H1 (cell line): ENCODE measurements around the gene ARHGEF38. TPM values are rescaled to one million over a fixed set of nuclear protein-coding genes. Genes with fewer than 3 reads are reported as not detected.

Experiments
- CTCF ChIA-PET: fragments of 300-600 bp; sonication (Branson Sonifier 250); formaldehyde crosslinking; loops from one replicate; lab custom pipeline; 2021; ENCODE audit not compliant: partially characterized antibody; lab: Charles Lee
- POLR2A ChIA-PET: fragments of 300-600 bp; sonication (Branson Sonifier 250); formaldehyde crosslinking; loops from one replicate; lab custom pipeline; 2021; ENCODE audit warnings: inconsistent platforms; ENCODE audit not compliant: partially characterized antibody; lab: Charles Lee
- DNase-seq, 2 experiments: peaks; one replicate each; pipeline versions ENCODE4 v3.0.0 to v3.0.0-alpha.2; 2010 to 2022; ENCODE audit warnings: low spot score in 2 of 2, low read depth in 1 of 2, mixed read lengths in 1 of 2
- FAIRE-seq: peaks from 2 replicates; lab custom pipeline; 2011; peaks lifted over from hg19 to GRCh38; lab: Jason Lieb, UNC
- H2AFZ ChIP-seq: 2 replicates; pipeline ENCODE4 v1.8.1; 2012; ENCODE audit warnings: low read length, inconsistent platforms
- H2AK5ac ChIP-seq: 2 replicates; pipeline ENCODE4 v1.6.1; 2013; ENCODE audit warnings: low read depth, low read length
- H2BK120ac ChIP-seq: replicated peaks from 2 replicates; pipeline ENCODE3; 2013; ENCODE audit warnings: low read depth, low read length, inconsistent platforms
- H2BK12ac ChIP-seq: 2 replicates; pipeline ENCODE4 v1.6.1; 2013; ENCODE audit warnings: low read depth, low read length
- H2BK15ac ChIP-seq: 2 replicates; pipeline ENCODE4 v1.6.1; 2013; ENCODE audit warnings: low read length
- H2BK20ac ChIP-seq: 2 replicates; pipeline ENCODE4 v1.6.1; 2013; ENCODE audit warnings: low read length
- H2BK5ac ChIP-seq: 2 replicates; pipeline ENCODE4 v1.6.1; 2013; ENCODE audit warnings: low read depth, low read length
- H3K14ac ChIP-seq: 2 replicates; pipeline ENCODE4 v1.6.1; 2013; ENCODE audit warnings: inconsistent platforms; ENCODE audit not compliant: insufficient read length
- H3K18ac ChIP-seq: 2 replicates; pipeline ENCODE4 v1.6.1; 2013; ENCODE audit warnings: low read length; ENCODE audit errors: extremely low read depth
- H3K23ac ChIP-seq: 2 replicates; pipeline ENCODE4 v1.6.1; 2013; ENCODE audit warnings: inconsistent platforms; ENCODE audit not compliant: insufficient read length
- H3K23me2 ChIP-seq: 2 replicates; pipeline ENCODE4 v1.6.1; 2013; ENCODE audit warnings: low read depth, low read length
- H3K27ac ChIP-seq: 2 replicates; pipeline ENCODE4 v1.6.1; 2011; ENCODE audit warnings: low read depth, low read length, inconsistent platforms
- H3K27me3 ChIP-seq, 4 experiments: replicated peaks in 1 of 4; 1 replicate in 1 of 4; 2 replicates in 3 of 4; pipeline versions ENCODE4 v1.6.1 to v1.8.1; 2011 to 2013; ENCODE audit warnings: low read length in 3 of 4, mild to moderate bottlenecking in 3 of 4, inconsistent platforms in 2 of 4, mixed read lengths in 2 of 4, moderate library complexity in 1 of 4; ENCODE audit not compliant: control insufficient read depth in 3 of 4, insufficient read depth in 3 of 4; ENCODE audit errors: extremely low read depth in 1 of 4
- H3K36me3 ChIP-seq, 4 experiments: 2 replicates each; pipeline versions ENCODE4 v1.6.1 to v1.8.1; 2011 to 2013; ENCODE audit warnings: mild to moderate bottlenecking in 4 of 4, low read length in 3 of 4, moderate library complexity in 2 of 4, control low read depth in 1 of 4, inconsistent platforms in 1 of 4; ENCODE audit not compliant: insufficient read depth in 4 of 4, control insufficient read depth in 2 of 4
- H3K4ac ChIP-seq: replicated peaks from 2 replicates; pipeline ENCODE3; 2013; ENCODE audit warnings: low read length, low read depth, mixed read lengths, inconsistent platforms; ENCODE audit not compliant: insufficient read length
- H3K4me1 ChIP-seq, 4 experiments: replicated peaks in 1 of 4; 1 replicate in 1 of 4; 2 replicates in 3 of 4; pipeline versions ENCODE4 v1.6.1 to v1.8.1; 2011 to 2013; ENCODE audit warnings: low read length in 3 of 4, inconsistent platforms in 2 of 4, mixed read lengths in 1 of 4; ENCODE audit not compliant: insufficient read depth in 4 of 4, control insufficient read depth in 3 of 4
- H3K4me2 ChIP-seq, 2 experiments: 2 replicates each; pipeline versions ENCODE4 v1.6.1 to v1.8.1; 2011 to 2013; ENCODE audit warnings: low read depth in 2 of 2, low read length in 2 of 2, control low read depth in 1 of 2, inconsistent platforms in 1 of 2, mild to moderate bottlenecking in 1 of 2; ENCODE audit not compliant: insufficient read depth in 1 of 2
- H3K4me3 ChIP-seq, 4 experiments: fragments of 200-600, 300-600 bp in 1 of 4; sonication (generic), shearing (Covaris generic), sonication (Bioruptor Twin) in 1 of 4; 2 replicates each; pipeline versions ENCODE4 v1.5.1 to v1.8.1; 2011 to 2016; ENCODE audit warnings: low read length in 4 of 4, low read depth in 3 of 4, control low read depth in 2 of 4, inconsistent platforms in 2 of 4, mild to moderate bottlenecking in 2 of 4, mixed read lengths in 1 of 4, moderate library complexity in 1 of 4; ENCODE audit not compliant: insufficient read depth in 2 of 4; ENCODE audit errors: extremely low read depth in 1 of 4
- H3K56ac ChIP-seq: replicated peaks from 2 replicates; pipeline ENCODE3; 2013; ENCODE audit warnings: low read depth, mild to moderate bottlenecking, mixed read lengths, low read length, inconsistent platforms; ENCODE audit not compliant: insufficient read length
- H3K79me1 ChIP-seq: 2 replicates; pipeline ENCODE4 v1.6.1; 2013; ENCODE audit warnings: low read depth, low read length, control low read depth
- H3K79me2 ChIP-seq, 2 experiments: 2 replicates each; pipeline versions ENCODE4 v1.6.1 to v1.8.1; 2012 to 2013; ENCODE audit warnings: low read length in 2 of 2, mild to moderate bottlenecking in 2 of 2, inconsistent platforms in 1 of 2; ENCODE audit not compliant: insufficient read depth in 2 of 2, control insufficient read depth in 1 of 2
- H3K9ac ChIP-seq, 4 experiments: replicated peaks in 1 of 4; 1 replicate in 1 of 4; 2 replicates in 3 of 4; pipeline versions ENCODE4 v1.6.1 to v1.8.1; 2011 to 2013; ENCODE audit warnings: low read depth in 3 of 4, low read length in 3 of 4, control low read depth in 2 of 4, mild to moderate bottlenecking in 2 of 4, moderate library complexity in 2 of 4, inconsistent platforms in 1 of 4; ENCODE audit errors: extremely low read depth in 1 of 4
- H3K9me3 ChIP-seq, 2 experiments: 2 replicates each; pipeline versions ENCODE4 v1.6.1 to v1.8.1; 2012 to 2013; ENCODE audit warnings: mild to moderate bottlenecking in 2 of 2, moderate library complexity in 2 of 2, control low read depth in 1 of 2, inconsistent platforms in 1 of 2, low read depth in 1 of 2, low read length in 1 of 2, mixed read lengths in 1 of 2; ENCODE audit not compliant: insufficient read depth in 2 of 2
- H4K20me1 ChIP-seq, 2 experiments: replicated peaks in 1 of 2; 2 replicates each; pipeline versions ENCODE3 to v1.8.1; 2011 to 2013; ENCODE audit warnings: inconsistent platforms in 2 of 2, low read length in 2 of 2, mild to moderate bottlenecking in 1 of 2; ENCODE audit not compliant: insufficient read depth in 2 of 2, control insufficient read depth in 1 of 2
- H4K5ac ChIP-seq: 2 replicates; pipeline ENCODE4 v1.6.1; 2013; ENCODE audit warnings: low read length, low read depth, mixed read lengths, inconsistent platforms; ENCODE audit not compliant: insufficient read length
- H4K8ac ChIP-seq: 2 replicates; pipeline ENCODE4 v1.8.0; 2013; ENCODE audit warnings: mild to moderate bottlenecking, moderate library complexity, low read length, inconsistent platforms; ENCODE audit not compliant: insufficient read depth; ENCODE audit errors: extremely low read depth
- H4K91ac ChIP-seq: replicated peaks from 2 replicates; pipeline ENCODE3; 2013; ENCODE audit warnings: low read length, mixed read lengths, inconsistent platforms; ENCODE audit not compliant: insufficient read length
- CBX8 ChIP-seq: fragments of 300-800, 300-1000 bp; sonication (generic); IDR thresholded peaks from 2 replicates; pipeline ENCODE4 v1.7.1; 2016; ENCODE audit warnings: low read depth, low read length, borderline replicate concordance
- CREB1 ChIP-seq: IDR thresholded peaks from 2 replicates; pipeline ENCODE4 v1.6.1; 2012; ENCODE audit warnings: inconsistent platforms
- EZH2 ChIP-seq: fragments of 200-600 bp; sonication (generic); IDR thresholded peaks from 2 replicates; pipeline ENCODE4 v1.7.1; 2012; ENCODE audit warnings: low read depth, mild to moderate bottlenecking, moderate library complexity, low read length, inconsistent platforms; ENCODE audit not compliant: severe bottlenecking
- JUN ChIP-seq: IDR thresholded peaks from 2 replicates; pipeline ENCODE4 v1.6.1; 2011; ENCODE audit warnings: low read depth, mild to moderate bottlenecking, improper control_type of control experiment, low read length
- JUND ChIP-seq: IDR thresholded peaks from 2 replicates; pipeline ENCODE4 v1.6.1; 2011; ENCODE audit warnings: mild to moderate bottlenecking, improper control_type of control experiment, low read length
- KDM4A ChIP-seq: IDR thresholded peaks from one replicate; pipeline ENCODE4 v1.7.1; 2012; ENCODE audit warnings: low read depth, mild to moderate bottlenecking, moderate library complexity, low read length, inconsistent platforms; ENCODE audit not compliant: severe bottlenecking
- POLR2AphosphoS5 ChIP-seq: IDR thresholded peaks from 2 replicates; pipeline ENCODE4 v1.6.1; 2011; ENCODE audit warnings: low read depth, low read length
- SAP30 ChIP-seq: fragments of 300-600 bp; sonication (generic); IDR thresholded peaks from 2 replicates; pipeline ENCODE4 v1.7.1; 2012; ENCODE audit warnings: low read length, moderate library complexity, mild to moderate bottlenecking, inconsistent platforms; ENCODE audit not compliant: insufficient read depth, insufficient replicate concordance
- SIN3A ChIP-seq, 2 experiments: IDR thresholded peaks in 1 of 2; conservative IDR thresholded peaks in 1 of 2; 2 replicates each; pipeline ENCODE4 v1.6.1; 2011 to 2012; ENCODE audit warnings: low read length in 2 of 2, improper control_type of control experiment in 1 of 2, low read depth in 1 of 2, mild to moderate bottlenecking in 1 of 2
- WGBS, 2 experiments: shearing (Covaris generic) in 1 of 2; methylation state at CpG; one replicate each; pipeline versions ENCODE4 v1.1.6 to v1.1.7; 2013 to 2015; ENCODE audit warnings: low lambda C conversion rate in 2 of 2, mixed read lengths in 2 of 2, inconsistent platforms in 1 of 2, low coverage in 1 of 2, missing lambda C conversion rate in 1 of 2; ENCODE audit not compliant: insufficient replicate concordance in 2 of 2, insufficient coverage in 1 of 2, insufficient read length in 1 of 2; ENCODE audit errors: extremely low coverage in 1 of 2, missing lambda C conversion rate in 1 of 2; 5-methylcytosine and 5-hydroxymethylcytosine counted together
- polyA plus RNA-seq, 7 experiments: library from polyadenylated mRNA; depleted of rRNA in 3 of 7; stranded (reverse) in 5 of 7; unstranded in 2 of 7; fragments of >200 nt in 5 of 7; fragments of 200-250 nt in 2 of 7; gene quantifications; 1 replicate in 5 of 7; 2 replicates in 1 of 7; 4 replicates in 1 of 7; pipeline versions ENCODE4 v1.2.1 to v1.2.3, GENCODE V29; 2011 to 2013; ENCODE audit warnings: missing spikeins in 2 of 7, mixed read lengths in 2 of 7
- total RNA-seq: library from RNA; stranded (reverse); fragmentation: NEBNext Ultra II Directional; extraction: Animal tissue kit (Norgen Biotek cat#: 25700); gene quantifications from 2 replicates; pipeline ENCODE4 v1.2.1, GENCODE V29; 2021

ARHGEF38 gene
- total and polyA plus RNA-seq, 2 of the 8 experiments (the other 6 are each of a cell fraction or from before 2014, with no cell fraction given) = not detected

DNA sequence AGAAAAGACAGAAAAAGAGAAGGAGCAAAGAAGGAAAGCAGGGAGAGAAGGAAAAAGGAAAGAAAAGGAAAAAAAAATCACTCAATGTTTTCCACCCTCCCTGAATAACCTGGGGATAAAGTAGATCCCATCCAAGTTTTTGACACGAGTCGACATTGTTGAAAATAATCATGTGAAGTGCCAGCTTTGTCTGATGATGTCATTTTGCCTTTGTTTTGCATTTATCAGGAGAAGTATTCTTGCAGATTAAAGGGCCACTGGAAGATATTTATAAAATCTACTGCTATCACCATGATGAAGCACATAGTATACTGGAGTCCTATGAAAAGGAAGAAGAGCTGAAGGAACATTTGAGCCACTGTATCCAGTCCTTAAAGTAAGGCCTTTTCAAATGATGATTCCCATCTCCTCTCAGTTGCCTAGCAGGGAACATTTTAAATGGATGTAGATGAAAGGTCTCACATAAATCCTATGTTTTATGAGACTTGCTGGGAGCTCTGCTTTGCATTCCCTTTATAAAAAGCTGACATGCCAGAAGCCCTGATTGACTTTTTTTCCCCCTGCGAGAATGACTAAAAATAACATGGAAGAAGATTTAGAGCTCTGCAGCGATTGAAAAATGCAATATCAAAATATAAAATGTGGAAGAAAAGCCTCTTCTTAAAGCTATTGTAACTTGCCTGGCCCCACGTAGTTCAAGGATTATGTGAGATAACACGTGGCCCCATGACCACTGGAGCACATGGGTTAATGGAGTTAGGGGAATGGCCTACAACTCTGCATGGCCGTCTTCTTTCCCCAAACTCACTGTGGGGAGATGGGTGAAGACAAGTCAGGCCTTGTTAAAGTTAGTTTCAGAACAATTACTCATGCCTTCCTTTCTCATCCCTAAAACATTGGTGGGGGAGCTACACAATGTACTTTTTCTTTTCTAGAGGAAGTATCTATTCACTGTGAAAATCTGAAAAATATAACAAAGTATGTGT lies 78.5 kb downstream of the ARHGEF38 start:
- H3K14ac ChIP-seq = no peak overlapping the region
- no peak overlapping the region for H2BK12ac ChIP-seq
- no peak overlapping the region for H3K4ac ChIP-seq
- ChIA-PET POLR2A (interaction anchor here (1.0 kb wide), 1 partner anchor 157 kb away, joined by 3 read pairs; the partner anchor contains the start of gene PPA2), CTCF (interaction anchor here (0.6 to 3.6 kb wide), 15 partner anchors 8 to 1196 kb away, joined by 3 to 28 read pairs (median 4); no protein-coding TSS in a partner anchor)
- no peak overlapping the region for H4K91ac ChIP-seq
- H3K23me2 ChIP-seq = no peaks in the 10 kb centered on the region
- no peak overlapping the region for H3K23ac ChIP-seq
- no peak overlapping the region for H2BK20ac ChIP-seq
- H3K79me1 ChIP-seq = no peaks in the 10 kb centered on the region
- no peaks in the 10 kb centered on the region for H3K79me2 ChIP-seq
- H2AFZ ChIP-seq = no peak overlapping the region
- DNase-seq (no peak), FAIRE-seq (no peak)
- no peaks in the 10 kb centered on the region for H3K36me3 ChIP-seq
- no peaks in the 10 kb centered on the region for H3K27me3 ChIP-seq
- no peak overlapping the region for H2BK15ac ChIP-seq
- no peaks in the 10 kb centered on the region for H3K4me1 ChIP-seq
- H3K27ac ChIP-seq = no peak overlapping the region
- no peak overlapping the region for H4K5ac ChIP-seq
- H3K4me3 ChIP-seq = no peak overlapping the region
- no peak overlapping the region for H2BK120ac ChIP-seq
- no peak overlapping the region for H2BK5ac ChIP-seq
- H4K20me1 ChIP-seq = no peaks in the 10 kb centered on the region
- 85% methylated on average over 7 of the region's 7 CpGs; no CpG with 5 or more reads in 1 of the 2 experiments for WGBS, 2 experiments
- H3K4me2 ChIP-seq = no peak overlapping the region
- no peaks in the 10 kb centered on the region for H3K9me3 ChIP-seq
- no peak overlapping the region for H4K8ac ChIP-seq
- no peak overlapping the region for H3K9ac ChIP-seq
- H2AK5ac ChIP-seq = no peak overlapping the region
- no peak overlapping the region for H3K56ac ChIP-seq
- no peak overlapping the region for H3K18ac ChIP-seq
- TF ChIP-seq EZH2 = no peak
- TF ChIP-seq JUND = no peak
- TF ChIP-seq KDM4A = no peak
- TF ChIP-seq JUN = no peak
- no peak for TF ChIP-seq SAP30
- TF ChIP-seq POLR2AphosphoS5 = no peak
- TF ChIP-seq SIN3A (conservative IDR thresholded peaks at IDR 0.05 in 1 of 2, IDR thresholded peaks at IDR 0.05 in 1 of 2; ENCODE audit: low read depth in 1 of 2, low read length in 2 of 2) = no peak
- no peak for TF ChIP-seq CBX8
- TF ChIP-seq CREB1 = no peak
